CD4-positive, alpha-beta T cell treated with Interleukin-17A for 4 hours (primary cell): Measurements from ENCODE around the gene LEUTX.
"Not testable (repeated sequence)": the region's sequence is repeated elsewhere in the genome, so short reads cannot be mapped to it uniquely, and the experiment has no call there.

Experiments used
- DNase-seq: peaks from one replicate; pipeline ENCODE4 v3.0.0-alpha.2; 2020; ENCODE audit warnings: mixed read lengths

Gene LEUTX, protein sequence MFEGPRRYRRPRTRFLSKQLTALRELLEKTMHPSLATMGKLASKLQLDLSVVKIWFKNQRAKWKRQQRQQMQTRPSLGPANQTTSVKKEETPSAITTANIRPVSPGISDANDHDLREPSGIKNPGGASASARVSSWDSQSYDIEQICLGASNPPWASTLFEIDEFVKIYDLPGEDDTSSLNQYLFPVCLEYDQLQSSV

DNA sequence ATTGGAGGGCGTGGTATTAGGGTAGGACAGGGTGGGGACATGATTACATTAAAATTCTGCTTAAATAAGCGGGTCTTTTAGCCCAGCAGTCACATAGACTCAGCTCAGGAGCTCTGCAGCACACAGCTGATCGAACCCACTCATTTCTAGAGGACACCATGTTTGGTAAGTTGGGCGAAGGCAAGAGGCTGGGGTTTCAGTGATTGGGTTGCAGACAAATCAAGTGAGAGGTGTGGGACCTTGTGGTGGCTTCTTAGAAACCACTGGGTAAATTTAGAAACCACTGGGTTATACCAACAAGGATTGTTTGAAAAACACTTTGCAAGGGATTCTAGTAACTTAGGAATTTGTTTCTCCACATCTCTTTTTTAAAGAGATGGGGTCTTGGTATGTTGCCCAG, at the start of gene LEUTX:
LEUTX (plus strand) TSS at position 92 of the 400 bp plus-strand sequence; CDS start at position 159, 67 bp downstream.
- DNase-seq, result no peak

DNA sequence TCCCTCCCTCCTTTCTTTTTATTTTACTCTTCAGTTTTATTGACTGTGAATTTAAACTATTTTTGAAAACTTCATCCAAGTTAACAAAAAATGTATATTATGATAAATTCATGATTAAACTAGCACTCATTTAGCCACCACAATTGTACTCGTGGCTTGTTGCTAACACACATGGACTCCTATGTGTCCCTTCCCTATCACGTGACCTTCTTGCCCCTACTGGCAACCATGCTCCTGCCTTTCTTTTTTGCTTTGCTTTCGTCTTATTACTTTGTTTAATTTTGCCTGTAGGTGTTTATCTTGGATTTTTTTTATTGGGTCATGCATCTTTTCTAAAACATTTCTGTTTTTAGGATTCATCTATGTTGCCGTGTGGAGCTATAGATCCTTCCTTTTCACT, 49.1 kb upstream of the LEUTX start:
- no peak for DNase-seq

DNA sequence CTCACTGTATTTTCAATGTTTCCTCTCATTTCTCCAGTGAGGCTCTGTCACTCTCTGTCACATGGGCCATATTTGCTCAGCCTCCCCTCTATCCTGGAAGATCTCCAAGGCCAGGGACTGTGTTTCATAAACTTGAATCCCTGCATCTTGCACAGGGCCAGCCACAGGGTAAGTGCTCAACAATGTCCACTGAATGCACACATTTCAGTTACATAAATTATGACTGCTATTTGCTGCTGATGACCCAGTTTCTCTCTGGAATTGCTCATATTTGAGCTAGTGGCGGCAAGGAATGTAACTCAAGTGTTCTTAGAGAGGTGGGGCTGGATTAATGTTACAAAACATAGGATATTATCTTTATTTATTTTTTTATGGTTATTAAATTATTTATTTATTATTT, 47.0 kb upstream of the LEUTX start:
- no peak for DNase-seq

DNA sequence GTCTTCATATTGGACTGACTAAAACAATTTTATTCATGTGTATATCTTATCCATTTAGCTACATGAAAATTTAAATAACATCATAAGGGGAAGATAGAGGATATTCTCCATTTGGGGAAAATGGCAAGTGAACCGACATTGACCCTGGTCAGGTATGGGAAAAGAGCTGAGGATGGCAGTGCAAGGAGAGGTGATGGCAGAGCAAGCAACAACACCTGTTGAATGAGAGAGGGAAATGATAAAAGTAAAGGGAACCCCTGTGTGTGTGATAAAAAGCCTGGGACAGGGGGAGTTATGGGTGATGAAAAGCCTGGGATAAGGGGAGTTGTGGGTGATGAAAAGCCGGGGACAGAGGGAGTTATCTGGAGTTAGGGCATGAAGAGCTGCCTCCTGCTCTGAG, 44.8 kb upstream of the LEUTX start:
- no peak for DNase-seq

DNA sequence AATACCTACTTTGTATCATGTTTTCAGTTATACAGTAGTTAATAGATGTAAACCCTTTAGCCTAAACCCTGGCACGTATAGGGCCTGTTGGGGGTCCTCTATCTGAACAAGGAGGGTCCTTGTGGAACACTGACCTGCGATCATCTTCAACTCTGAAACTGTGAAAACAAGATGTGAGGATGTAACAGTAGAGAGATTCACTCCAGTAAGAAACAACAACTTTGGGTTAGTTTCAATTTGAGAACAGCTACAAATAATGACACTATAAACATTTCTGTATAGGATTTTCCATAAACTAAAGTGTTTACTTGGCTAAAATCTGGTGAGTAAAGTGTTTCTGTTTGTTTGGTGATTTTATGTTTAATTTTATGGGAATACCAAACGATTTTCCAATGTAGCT, 43.0 kb upstream of the LEUTX start:
- no peak for DNase-seq

DNA sequence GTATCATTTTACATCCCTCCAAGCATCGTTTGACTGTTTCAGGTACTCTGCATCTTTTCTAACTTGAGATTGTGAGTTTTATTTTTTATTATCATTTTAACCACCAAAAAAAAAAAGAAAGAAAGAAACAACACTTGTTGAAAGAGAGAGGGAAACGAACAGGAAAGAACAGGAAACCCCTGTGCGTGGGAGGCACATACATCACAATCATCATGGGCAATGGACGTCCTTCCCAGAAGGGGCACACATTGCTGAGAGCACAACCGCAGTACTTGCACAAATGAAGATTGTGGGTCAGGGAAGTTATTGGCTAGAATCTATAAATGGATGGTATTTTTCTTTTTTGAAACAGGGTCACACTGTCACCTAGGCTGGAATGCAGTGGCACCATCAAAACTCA, 42.6 kb upstream of the LEUTX start:
- peak; percentile 5 for DNase-seq

DNA sequence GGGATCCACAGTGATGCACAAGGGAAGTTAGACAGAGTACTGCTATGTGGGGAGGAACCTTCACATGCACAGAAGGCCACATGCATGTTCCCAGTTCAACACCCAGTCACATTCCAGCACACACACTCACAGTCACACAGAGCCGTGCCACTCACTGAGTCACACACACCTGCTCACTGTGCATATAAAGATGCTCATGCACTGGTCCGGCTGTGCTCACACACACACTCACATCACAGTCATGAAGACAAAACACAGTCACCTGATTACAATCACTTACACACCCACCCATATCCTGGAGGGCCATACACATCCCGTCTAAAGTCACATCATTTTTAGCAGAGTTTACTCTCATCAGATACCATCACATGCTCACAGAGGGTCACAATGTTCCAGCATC, 41.3 kb upstream of the LEUTX start:
- peak; percentile 3 for DNase-seq

DNA sequence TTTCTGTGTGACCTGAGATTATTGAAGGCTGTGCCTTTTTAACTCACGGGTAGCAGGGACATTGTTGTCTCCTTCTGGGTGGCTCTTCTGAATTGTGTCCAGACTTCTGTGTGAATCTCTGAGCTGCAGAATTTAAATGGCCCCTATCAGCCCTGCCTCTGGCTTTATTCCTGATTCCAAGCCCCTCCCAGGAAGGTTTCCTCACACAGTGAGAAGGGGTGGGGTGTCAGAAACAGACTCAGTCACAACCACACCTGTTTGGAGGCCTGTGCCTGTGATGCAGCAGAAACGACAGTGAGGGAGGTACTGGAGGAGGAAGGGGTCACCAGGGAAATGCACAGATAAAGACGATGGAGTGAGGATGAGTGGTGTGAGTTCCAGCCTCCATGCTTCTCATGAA, 40.8 kb upstream of the LEUTX start, which contains the start of gene CLC:
CLC (minus strand) TSS at position 139 of the 400 bp plus-strand sequence; CDS start at position 62, 77 bp downstream.
- DNase-seq, result no peak

DNA sequence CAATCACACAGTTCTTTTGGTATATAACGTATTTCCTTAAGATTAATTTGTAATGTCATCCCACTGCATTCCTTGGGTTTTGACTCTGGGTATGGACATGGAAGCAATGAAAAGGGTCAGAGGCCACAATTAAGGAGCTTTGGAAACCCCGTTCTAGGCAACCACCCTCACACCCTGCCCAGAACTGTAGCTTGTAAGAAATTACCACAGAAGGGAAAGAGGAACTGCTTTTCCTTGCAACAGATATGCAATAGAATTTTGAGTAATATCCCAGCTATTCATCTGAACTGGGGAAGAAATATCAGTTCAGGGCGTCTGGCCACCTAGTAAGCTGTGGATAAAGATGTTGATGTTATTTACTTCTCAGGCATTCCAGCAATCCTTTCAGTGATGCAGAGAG, 39.8 kb upstream of the LEUTX start:
- no peak for DNase-seq

DNA sequence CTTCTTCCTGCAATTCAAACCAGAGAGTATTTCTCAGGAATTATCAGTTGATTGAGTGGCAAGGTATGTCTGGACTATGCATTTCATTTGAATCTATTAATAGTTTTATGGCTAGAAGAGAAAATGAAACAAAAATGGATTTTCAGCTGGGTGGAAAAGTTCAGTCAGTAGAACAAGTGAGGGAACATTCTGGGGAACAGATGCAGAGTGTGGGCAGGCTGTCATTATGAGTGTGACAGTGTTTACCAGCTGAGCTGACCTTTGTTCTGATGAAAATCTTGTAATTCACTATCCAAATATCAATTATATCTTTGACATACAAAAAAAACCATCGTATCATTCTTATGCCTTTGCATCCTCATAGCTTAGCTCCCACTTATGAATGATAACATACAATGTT, 38.3 kb upstream of the LEUTX start:
- no peak for DNase-seq

DNA sequence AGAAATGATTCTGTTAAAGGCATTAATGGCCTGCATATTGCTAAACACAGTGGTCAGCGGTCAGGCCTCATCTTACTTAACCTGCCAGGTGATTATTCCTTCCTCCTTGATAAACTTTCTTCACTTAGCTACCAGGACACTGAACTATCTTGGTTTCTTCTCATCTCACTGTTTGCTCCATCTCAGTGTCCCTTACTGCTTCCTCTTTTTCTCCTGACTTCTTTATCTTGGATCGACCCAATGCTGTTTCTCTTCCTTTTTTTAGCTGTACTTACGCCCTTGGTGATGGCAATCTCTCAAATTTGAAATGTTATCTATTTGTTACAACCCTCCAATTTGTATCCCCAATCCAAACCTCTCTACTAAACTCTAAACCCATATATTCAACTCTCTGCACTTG, 33.0 kb upstream of the LEUTX start:
- DNase-seq, result no peak

DNA sequence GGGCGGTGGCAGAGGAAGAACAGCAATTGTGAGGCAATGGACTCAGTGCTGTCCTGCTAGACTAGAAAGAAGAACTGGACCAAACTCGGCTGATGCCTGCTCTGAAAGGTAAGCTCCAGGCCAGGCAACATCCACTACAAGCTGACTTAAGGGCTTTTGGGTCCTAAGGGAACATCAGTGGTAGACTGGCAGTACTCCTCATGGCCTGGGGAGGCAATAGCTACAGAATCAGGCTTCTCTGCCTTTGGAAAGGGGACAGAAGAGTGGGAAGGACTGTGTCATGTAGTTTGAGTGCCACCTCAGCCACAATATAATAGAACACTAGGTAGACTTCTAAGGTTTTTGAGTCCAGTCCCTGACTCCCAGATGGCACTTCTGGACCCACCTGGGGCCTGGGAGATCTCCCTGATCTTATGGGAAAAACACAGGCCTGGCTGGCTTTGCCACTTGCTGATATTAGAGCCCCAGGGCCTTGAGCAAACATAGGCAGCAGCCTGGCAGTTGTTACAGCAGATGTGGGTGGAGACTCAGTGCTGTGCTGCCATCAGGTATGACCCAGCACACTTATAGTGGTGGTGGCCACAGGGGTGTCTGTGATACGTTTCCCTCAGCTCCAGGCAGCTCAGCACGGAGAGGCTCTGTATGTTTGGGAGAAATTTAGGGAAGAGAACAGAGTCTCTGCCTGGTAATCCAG, 31.7 kb upstream of the LEUTX start:
- no peak for DNase-seq

DNA sequence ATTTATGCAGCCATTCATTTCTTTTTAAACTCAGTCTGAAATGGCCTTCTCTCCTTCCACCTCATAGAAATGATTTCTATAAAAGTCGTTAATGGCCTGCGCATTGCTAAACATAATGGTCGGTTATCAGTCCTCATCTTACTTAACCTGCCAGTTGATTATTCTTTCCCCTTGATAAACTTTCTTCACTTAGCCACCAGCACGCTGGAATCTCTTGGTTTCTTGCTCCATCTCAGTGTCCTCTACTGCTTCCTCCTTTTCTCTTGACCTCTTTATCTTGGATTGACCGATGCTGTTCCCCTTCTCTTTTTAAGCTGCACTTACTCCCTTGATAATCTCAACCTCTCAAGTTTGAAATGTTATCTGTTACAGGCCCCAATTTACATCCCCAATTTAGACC, 28.7 kb upstream of the LEUTX start:
- no peak for DNase-seq

DNA sequence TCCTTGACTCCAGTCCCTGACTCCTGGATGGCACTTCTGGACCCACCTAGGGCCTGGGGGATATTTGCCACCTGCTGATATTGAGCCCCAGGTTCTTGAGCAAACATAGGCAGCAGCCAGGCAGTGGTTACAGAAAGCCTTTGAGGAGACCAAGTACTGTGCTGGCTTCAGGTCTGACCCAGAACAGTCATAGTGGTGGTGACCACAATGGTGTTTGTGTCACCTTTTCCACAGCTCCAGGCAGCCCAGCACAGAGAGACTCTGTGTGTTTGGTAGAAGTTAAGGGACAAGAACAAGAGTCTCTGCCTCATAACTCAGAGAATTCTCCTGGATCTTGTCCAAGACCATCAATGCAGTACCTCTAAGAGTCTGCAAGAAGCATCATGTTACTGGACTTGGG, 26.3 kb upstream of the LEUTX start:
- DNase-seq, result no peak

DNA sequence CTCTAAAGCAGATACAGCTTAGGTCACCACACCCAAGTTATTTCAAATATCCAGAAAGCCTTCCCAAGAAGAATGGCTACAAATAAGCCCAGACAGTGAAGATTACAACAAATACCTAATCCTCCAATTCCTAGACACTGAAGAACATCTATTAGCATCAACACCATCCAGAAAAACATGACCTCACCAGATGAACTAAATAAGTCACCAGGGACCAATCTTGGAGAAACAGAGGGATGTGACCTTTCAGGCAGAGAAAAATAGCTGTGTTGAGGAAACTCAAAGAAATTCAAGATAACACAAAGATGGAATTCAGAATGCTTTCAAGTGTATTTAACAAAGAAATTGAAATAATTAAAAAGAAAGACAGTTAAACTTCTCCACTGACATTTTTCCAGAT, 25.9 kb upstream of the LEUTX start:
- DNase-seq, result no peak

DNA sequence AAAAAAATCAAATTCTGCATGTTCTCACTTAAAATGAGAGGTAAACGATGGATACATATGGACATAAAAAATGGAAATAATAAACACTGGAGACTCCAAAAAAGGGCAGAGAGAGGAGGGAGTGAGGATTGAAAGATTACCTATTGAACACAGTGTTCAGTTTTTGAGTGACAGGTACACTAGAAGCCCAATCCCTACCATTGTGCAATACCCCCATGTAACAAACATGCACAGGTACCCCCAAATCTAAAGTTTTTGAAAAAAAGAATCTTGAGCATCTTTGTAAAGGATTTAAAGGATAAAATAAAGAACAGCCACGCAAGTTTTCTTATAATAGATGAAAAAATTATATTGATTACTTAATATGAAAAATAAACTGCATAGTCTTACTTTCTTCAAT, 24.1 kb upstream of the LEUTX start:
- no peak for DNase-seq

DNA sequence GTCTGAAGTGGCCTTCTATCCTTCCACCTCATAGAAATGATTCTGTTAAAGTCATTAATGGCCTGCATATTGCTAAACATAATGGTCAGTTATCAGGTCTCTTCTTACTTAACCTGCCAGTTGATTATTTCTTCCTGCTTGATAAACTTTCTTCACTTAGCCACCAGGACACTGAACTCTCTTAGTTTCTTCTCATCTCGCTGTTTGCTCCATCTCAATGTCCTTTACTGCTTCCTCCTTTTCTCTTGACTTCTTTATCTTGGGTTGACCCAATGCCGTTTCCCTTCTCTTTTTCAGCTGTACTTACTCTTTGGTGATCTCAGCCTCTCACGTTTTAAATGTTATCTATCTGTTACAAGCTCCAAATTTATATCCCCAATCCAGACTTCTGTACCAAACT, 23.7 kb upstream of the LEUTX start:
- DNase-seq, result no peak

DNA sequence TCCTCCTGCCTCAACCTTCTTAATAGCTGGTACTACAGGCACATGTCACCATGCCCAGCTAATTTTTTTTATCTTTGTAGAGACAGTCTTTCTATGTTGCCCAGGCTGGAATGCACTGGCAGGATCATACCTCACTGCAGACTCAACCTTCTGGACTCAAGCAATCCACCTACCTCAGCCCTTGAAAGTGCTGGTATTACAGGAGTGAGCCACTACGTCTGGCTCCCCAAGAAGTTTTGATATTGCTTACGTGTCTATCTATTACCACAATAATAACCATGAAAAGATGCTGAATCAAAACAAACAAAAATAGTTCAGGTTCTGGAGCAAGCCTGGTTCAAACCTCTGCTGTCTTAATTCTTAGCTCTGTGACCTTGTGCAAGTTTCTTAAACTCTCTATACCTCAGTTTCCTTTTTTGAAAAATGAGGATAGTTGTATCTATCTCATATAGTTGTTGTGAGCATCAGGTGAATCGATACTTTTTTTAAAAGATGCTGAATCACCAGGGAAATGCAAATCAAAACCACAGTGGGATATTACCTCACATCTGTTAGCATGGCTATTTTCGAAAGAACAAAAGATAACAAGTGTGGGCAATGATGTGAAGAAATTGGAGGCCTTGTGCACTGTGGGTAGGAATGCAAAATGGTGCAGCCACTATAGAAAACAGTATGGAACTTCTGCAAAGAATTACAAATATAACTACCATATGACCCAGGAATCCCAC, 19.0 kb upstream of the LEUTX start:
- no peak for DNase-seq

DNA sequence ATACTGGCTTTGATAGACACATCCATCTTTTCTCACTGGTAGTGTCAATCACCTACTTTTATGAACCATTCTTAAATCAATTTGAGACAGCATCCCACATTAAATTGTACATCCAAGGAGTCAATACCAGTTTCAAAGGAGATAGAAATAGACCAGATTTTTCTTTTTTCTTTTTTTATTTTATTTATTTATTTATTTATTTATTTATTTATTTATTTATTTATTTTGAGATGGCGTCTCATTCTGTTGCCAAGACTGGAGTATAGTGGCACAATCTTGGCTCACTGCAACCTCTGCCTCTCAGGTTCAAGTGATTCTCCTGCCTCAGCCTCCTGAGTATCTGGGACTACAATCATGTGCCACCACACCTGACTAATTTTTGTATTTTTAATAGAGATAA, 16.8 kb upstream of the LEUTX start:
- DNase-seq, result not testable (repeated sequence)

DNA sequence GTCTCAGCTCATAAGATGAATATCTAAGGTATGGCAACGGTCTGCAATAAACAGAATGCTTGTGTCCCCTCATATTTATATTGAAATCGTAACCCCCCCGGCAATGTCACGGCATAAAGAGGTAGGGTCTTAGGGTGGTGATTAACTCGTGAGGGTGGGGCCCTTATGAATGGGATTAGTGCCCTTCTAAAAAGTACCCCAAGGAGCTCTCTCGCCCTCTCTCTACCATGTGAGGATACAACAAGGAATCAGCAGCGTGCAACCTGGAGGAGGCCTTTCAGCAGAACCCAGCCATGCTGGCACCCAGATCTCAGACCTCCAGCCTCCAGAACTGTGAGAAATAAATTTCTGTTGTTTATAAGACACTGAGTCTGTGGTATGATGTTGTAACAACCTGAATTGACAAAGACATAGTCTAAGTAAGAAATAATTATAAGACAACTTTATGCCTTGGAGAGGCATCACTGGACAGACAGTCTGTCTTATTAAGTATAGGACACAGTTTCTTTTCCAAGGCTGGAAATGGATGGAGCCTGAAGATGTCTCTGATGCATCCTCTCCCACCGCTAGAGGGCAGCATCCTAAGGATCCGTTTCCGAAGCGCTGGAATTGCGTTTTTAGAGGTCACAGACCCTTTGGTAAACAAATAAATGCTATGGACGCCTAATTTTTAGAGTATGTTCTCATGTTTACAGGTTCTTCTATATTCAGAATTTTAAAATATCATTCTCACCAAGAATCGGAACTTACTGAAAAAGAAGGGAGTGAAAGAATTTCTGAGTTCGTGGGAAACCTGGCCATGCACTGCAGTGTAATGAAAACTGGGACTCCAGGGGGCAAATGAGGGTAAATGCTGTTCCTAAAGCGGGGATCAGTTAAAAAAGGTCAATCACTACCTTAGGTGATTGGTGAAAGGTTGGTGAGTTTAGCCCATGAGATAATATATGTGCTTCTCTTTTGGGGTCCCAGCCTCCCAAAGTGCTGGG, 13.3 kb upstream of the LEUTX start:
- peak; percentile 68 for DNase-seq

DNA sequence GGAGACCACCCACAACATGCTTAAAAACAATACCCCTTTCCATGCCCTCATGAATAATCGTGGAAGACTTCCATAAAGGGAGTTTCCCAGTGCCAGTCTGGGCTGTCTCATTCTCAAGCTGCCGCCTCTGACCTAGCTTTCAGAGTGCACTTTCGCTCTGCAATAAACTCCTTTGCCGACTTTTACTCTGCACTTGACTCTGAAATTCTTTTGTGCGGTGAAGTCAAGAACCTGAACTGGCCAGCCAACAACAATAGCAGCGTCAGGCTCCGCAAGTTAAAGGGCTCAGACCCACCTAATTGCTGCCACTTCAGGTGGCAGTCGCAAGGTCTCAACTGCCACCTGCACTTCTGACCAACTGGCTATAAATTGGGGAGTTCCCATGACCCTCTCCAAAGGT, 10.3 kb upstream of the LEUTX start:
- DNase-seq, result no peak

DNA sequence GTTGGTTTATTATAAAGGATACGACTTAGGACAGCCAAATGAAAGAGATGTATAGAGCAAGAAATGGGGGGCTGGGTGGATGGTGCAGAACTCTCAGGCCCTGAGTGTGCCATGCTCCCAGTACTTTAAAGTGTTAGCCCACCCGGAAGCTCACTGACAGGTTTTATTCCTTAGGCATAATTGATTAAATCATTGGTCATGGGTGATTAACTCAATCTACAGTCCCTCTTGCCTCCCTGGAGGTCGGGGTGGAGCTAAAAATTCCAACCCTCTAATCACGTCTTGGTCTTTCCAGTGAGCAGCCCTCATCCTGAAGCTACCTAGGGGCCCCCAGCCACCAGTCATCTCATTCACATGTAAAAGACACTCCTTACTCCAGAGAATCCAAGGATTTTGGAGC, 9.9 kb upstream of the LEUTX start:
- no peak for DNase-seq

DNA sequence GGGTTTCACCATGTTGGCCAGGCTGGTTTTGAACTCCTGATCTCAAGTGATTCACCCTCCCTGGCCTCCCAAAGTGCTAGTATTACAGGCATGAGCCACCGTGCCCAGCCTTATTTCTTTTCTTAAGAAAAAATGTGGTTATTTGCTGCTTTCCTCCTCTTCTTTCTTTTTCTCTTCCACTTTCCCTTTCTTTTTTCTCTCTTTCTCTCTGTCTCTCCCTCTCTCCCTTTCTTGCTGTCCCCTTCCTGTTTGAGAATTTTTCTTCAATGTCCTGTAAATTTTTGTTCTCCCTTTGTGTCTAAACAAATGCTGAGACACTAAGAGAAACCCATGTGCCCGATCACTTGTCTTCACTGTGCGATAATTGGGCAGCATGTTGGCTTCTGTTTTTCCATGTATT, 2.2 kb downstream of the LEUTX start:
- DNase-seq, result no peak
